A673 (cell line): ENCODE results near the gene MEGF6. TPM values are rescaled to one million over a fixed set of nuclear protein-coding genes. Genes with fewer than 3 reads are reported as not detected.

Experiments
- BruUV-seq: library from RNA; stranded (reverse); fragments of 400-500 nt; replicated peaks from 2 replicates; lab custom pipeline; 2021; lab: Mats Ljungman, UMichigan
- CTCF ChIA-PET: fragments of 300-600 bp; sonication (Branson Sonifier 250); formaldehyde crosslinking; loops from one replicate; lab custom pipeline; 2022; ENCODE audit warnings: antibody characterized with exemption; lab: Charles Lee
- POLR2A ChIA-PET: fragments of 300-600 bp; sonication (Branson Sonifier 250); formaldehyde crosslinking; loops from one replicate; lab custom pipeline; 2022; ENCODE audit warnings: antibody characterized with exemption; ENCODE audit not compliant: low non-redundant PET; lab: Charles Lee
- DNase-seq: peaks from one replicate; pipeline ENCODE4 v3.0.0-alpha.2; 2015; ENCODE audit warnings: low spot score
- H3K27ac ChIP-seq: fragments of 200-600 bp; sonication (generic); 2 replicates; pipeline ENCODE4 v1.5.1; 2016; ENCODE audit warnings: mixed run types, low read depth, mild to moderate bottlenecking, mixed read lengths, antibody characterized with exemption, low read length; ENCODE audit not compliant: poor library complexity, severe bottlenecking
- H3K27me3 ChIP-seq: fragments of 200-600 bp; sonication (generic); replicated peaks from 2 replicates; pipeline ENCODE4 v1.6.1; 2017; ENCODE audit warnings: mixed run types, low read depth, mild to moderate bottlenecking, mixed read lengths, antibody characterized with exemption, low read length; ENCODE audit not compliant: insufficient read depth, poor library complexity
- H3K36me3 ChIP-seq: fragments of 200-600 bp; sonication (generic); 2 replicates; pipeline ENCODE4 v1.6.1; 2016; ENCODE audit warnings: mixed run types, mild to moderate bottlenecking, mixed read lengths, antibody characterized with exemption, low read length; ENCODE audit not compliant: insufficient read depth, poor library complexity, severe bottlenecking
- H3K4me1 ChIP-seq: fragments of 200-600 bp; sonication (generic); 2 replicates; pipeline ENCODE4 v1.6.1; 2017; ENCODE audit warnings: mixed run types, mild to moderate bottlenecking, mixed read lengths, antibody characterized with exemption, low read length; ENCODE audit not compliant: insufficient read depth, poor library complexity, severe bottlenecking
- H3K4me3 ChIP-seq: fragments of 200-600 bp; sonication (generic); 2 replicates; pipeline ENCODE4 v1.5.1; 2016; ENCODE audit warnings: low read depth, mixed run types, mild to moderate bottlenecking, mixed read lengths, low read length; ENCODE audit not compliant: poor library complexity, severe bottlenecking
- H3K9me3 ChIP-seq: fragments of 200-600 bp; sonication (generic); 2 replicates; pipeline ENCODE4 v1.6.1; 2016; ENCODE audit warnings: mixed run types, low read depth, mild to moderate bottlenecking, mixed read lengths, antibody characterized with exemption, low read length; ENCODE audit not compliant: poor library complexity, severe bottlenecking
- CTCF ChIP-seq: fragments of 300-800, 200-600 bp; sonication (generic); conservative IDR thresholded peaks from 2 replicates; pipeline ENCODE4 v1.5.1; 2017; ENCODE audit warnings: low read depth, mild to moderate bottlenecking, antibody characterized with exemption, low read length, moderate library complexity, mixed read lengths
- EZH2 ChIP-seq: fragments of 200-600 bp; sonication (generic); IDR thresholded peaks from 2 replicates; pipeline ENCODE4 v1.6.1; 2017; ENCODE audit warnings: borderline replicate concordance, low read depth, mild to moderate bottlenecking, mixed read lengths, antibody characterized with exemption, low read length; ENCODE audit not compliant: poor library complexity, severe bottlenecking
- intact Hi-C: fragments of 100-400 bp; cut with micrococcal nuclease; formaldehyde crosslinking; loops from one replicate; pipeline ENCODE4 v1.10.0; 2022; ENCODE audit not compliant: unreplicated experiment
- total RNA-seq: library from RNA; stranded (reverse); gene quantifications from 2 replicates; pipeline ENCODE4 v1.2.3, GENCODE V29; 2021

The MEGF6 gene
- total RNA-seq, 1 experiment from 2014 or later, result 2.8 TPM

- Histone ChIP-seq H3K4me1 (peaks cover 17% of the 10 kb centered on the region), H3K27ac (no peak overlapping the region), H3K36me3 (no peaks in the 10 kb centered on the region), H3K27me3 (no peaks in the 10 kb centered on the region), H3K4me3 (no peak overlapping the region), H3K9me3 (no peaks in the 10 kb centered on the region)
- ChIA-PET POLR2A (no interaction called here), CTCF (no interaction called here)
- DNase-seq, result no peak
- BruUV-seq, result no TSS peak
- TF ChIP-seq CTCF (no peak), EZH2 (no peak)
- intact Hi-C loops, result no loop called here
These were observed 155.4 kb downstream of the MEGF6 start for GRCh38 chr1:3455670-3456448.

GRCh38 chr1:3454811-3455618 lies 156.3 kb downstream of the MEGF6 start:
- no peaks in the 10 kb centered on the region for H3K27me3 ChIP-seq
- H3K4me3 ChIP-seq, result peak overlapping the region; percentile 58
- ChIA-PET POLR2A (no interaction called here), CTCF (no interaction called here)
- TF ChIP-seq CTCF, result no peak
- peak; percentile 70 for DNase-seq
- H3K4me1 ChIP-seq, result peaks cover 17% of the 10 kb centered on the region
- intact Hi-C loops, result loop anchor here (5.0 kb wide), 1 partner anchor 267 kb away; no protein-coding TSS in a partner anchor
- peak overlapping the region; percentile 67 for H3K27ac ChIP-seq
- no peaks in the 10 kb centered on the region for H3K36me3 ChIP-seq
- no peaks in the 10 kb centered on the region for H3K9me3 ChIP-seq
- BruUV-seq, result no TSS peak

DNA sequence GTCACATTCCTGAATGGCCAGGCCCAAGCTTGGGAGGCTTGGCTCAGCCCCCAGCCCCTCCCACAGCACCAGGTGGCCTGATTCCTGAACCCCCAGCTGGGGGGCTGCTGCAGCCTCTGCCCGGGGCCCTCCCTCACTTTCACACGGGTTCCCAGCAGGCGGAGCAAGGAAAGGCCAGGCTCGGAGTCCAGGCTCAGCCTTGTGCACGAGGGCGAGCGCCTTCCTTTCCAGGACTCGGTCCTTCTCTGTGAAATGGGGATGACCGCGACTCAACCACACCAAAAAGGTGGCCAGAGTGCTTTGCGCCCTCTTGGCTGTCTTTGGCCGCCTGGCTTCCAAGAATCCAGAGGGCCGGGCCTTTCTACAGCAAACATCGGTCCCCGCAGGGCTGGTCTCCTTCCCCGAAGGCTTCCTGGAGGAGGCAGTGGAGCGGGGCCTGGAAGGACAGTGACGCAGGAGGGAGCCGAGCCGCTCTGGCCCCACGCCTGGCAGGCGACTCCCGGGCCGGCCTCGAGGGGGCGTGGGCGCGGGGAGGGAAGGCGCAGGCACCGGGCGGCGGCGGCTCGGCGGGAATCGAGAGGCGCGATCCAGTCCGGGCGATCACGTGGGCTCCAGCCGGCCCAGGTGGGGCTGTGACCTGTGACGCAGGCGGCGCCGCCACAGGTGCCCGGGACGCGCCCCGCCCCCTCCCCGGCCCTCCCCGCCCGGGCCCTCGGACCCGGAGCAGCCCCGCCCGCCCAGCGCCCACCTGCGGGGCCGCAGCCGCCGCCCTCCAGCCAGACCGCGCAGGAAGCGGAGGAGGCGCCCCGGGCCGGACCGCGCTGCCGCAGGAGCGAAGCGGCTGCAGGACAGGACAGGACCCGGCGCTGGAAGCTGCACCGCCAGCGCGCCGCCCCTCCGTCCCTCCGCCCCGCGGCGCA lies 157.2 kb downstream of the MEGF6 start, which contains the start of gene ARHGEF16:
ARHGEF16 (plus strand) TSS at position 775 of the 920 bp plus-strand sequence. CDS start 8,420 bp downstream, outside the sequence.
- TF ChIP-seq EZH2 (no peak), CTCF (peak; percentile 55)
- peak; percentile 86 for DNase-seq
- CTCF ChIA-PET, result interaction anchor here (1.2 to 1.9 kb wide), 6 partner anchors 18 to 167 kb away, joined by 10 to 42 read pairs (median 19); no protein-coding TSS in a partner anchor
- Histone ChIP-seq H3K27ac (peak within 1 kb of the TSS; percentile 67), H3K4me1 (peaks cover 17% of the 10 kb centered on the region), H3K9me3 (no peaks in the 10 kb centered on the region), H3K4me3 (peak within 1 kb of the TSS; percentile 58), H3K27me3 (no peaks in the 10 kb centered on the region), H3K36me3 (no peaks in the 10 kb centered on the region)
- no TSS peak for BruUV-seq
- POLR2A ChIA-PET, result no interaction called here
- intact Hi-C loops, result loop anchor here (1.0 to 5.0 kb wide), 3 partner anchors 29 to 268 kb away; no protein-coding TSS in a partner anchor
